Endothelial cell of umbilical vein (primary cell): Measurements from ENCODE around the gene CASK. TPM values are rescaled to one million over a fixed set of nuclear protein-coding genes. Genes with fewer than 3 reads are reported as not detected.
A peak's percentile ranks its signal among the peaks of the same experiment; 100 is the strongest.

Experiments used
- BruUV-seq: library from RNA; stranded (reverse); fragments of 400-500 nt; replicated peaks from 2 replicates; lab custom pipeline; 2021; lab: Mats Ljungman, UMichigan
- CTCF ChIA-PET: fragments of 300-600, 350-600 bp; sonication (Branson Sonifier 250); formaldehyde crosslinking; loops from one replicate; lab custom pipeline; 2021; ENCODE audit warnings: antibody characterized with exemption, inconsistent platforms; lab: Charles Lee
- POLR2A ChIA-PET: fragments of 300-600, 350-600 bp; sonication (Branson Sonifier 250); formaldehyde crosslinking; loops from one replicate; lab custom pipeline; 2021; ENCODE audit warnings: antibody characterized with exemption, inconsistent platforms; lab: Charles Lee
- DNase-seq: peaks from one replicate; pipeline ENCODE4 v3.0.0-alpha.2; 2011; ENCODE audit warnings: low read depth, low spot score
- FAIRE-seq: peaks from 2 replicates; lab custom pipeline; 2011; peaks lifted over from hg19 to GRCh38; lab: Jason Lieb, UNC
- H2AFZ ChIP-seq: 2 replicates; pipeline ENCODE4 v1.6.0; 2012; ENCODE audit warnings: low read depth, low read length, control low read depth, inconsistent platforms
- H3K27ac ChIP-seq: 2 replicates; pipeline ENCODE4 v1.5.1; 2011; ENCODE audit warnings: low read depth, mild to moderate bottlenecking, control low read depth, low read length, moderate library complexity; ENCODE audit not compliant: insufficient read depth
- H3K27me3 ChIP-seq, 2 experiments: 2 replicates each; pipeline versions ENCODE4 v1.6.0 to v1.6.1; 2011; ENCODE audit warnings: low read length in 2 of 2, mixed read lengths in 1 of 2; ENCODE audit not compliant: control insufficient read depth in 2 of 2, insufficient read depth in 2 of 2
- H3K36me3 ChIP-seq, 2 experiments: 2 replicates in 1 of 2; 3 replicates in 1 of 2; pipeline ENCODE4 v1.5.1; 2011; ENCODE audit warnings: low read length in 2 of 2, mild to moderate bottlenecking in 1 of 2, moderate library complexity in 1 of 2; ENCODE audit not compliant: control insufficient read depth in 2 of 2, insufficient read depth in 2 of 2; ENCODE audit errors: extremely low read depth in 1 of 2
- H3K4me1 ChIP-seq: 3 replicates; pipeline ENCODE4 v1.5.1; 2011; ENCODE audit warnings: mild to moderate bottlenecking, low read length; ENCODE audit not compliant: control insufficient read depth, insufficient read depth; ENCODE audit errors: extremely low read depth
- H3K4me2 ChIP-seq: 2 replicates; pipeline ENCODE4 v1.6.1; 2011; ENCODE audit warnings: low read length, control low read depth, mixed read lengths; ENCODE audit not compliant: insufficient read depth
- H3K4me3 ChIP-seq, 3 experiments: fragments of 200-600 bp in 1 of 3; sonication (generic), shearing (Covaris generic) in 1 of 3; replicated peaks in 1 of 3; 2 replicates each; pipeline ENCODE4 v1.5.1; 2011 to 2016; ENCODE audit warnings: control low read depth in 3 of 3, low read length in 3 of 3, mild to moderate bottlenecking in 2 of 3, inconsistent platforms in 1 of 3, low read depth in 1 of 3, moderate library complexity in 1 of 3; ENCODE audit not compliant: insufficient read depth in 1 of 3
- H3K79me2 ChIP-seq: 2 replicates; pipeline ENCODE4 v1.6.0; 2012; ENCODE audit warnings: low read length, inconsistent platforms; ENCODE audit not compliant: control insufficient read depth, insufficient read depth
- H3K9ac ChIP-seq: replicated peaks from 2 replicates; pipeline ENCODE3; 2011; ENCODE audit warnings: low read length, control low read depth; ENCODE audit not compliant: insufficient read depth; ENCODE audit errors: extremely low read depth
- H3K9me1 ChIP-seq: replicated peaks from 3 replicates; pipeline ENCODE4 v1.6.0; 2011; ENCODE audit warnings: mild to moderate bottlenecking, low read length; ENCODE audit not compliant: control insufficient read depth, insufficient read depth; ENCODE audit errors: extremely low read depth
- H3K9me3 ChIP-seq: replicated peaks from 2 replicates; pipeline ENCODE4 v1.5.1; 2012; ENCODE audit warnings: low read length, inconsistent platforms; ENCODE audit not compliant: control insufficient read depth, insufficient read depth
- H4K20me1 ChIP-seq: replicated peaks from 2 replicates; pipeline ENCODE3; 2011; ENCODE audit warnings: mild to moderate bottlenecking, low read length; ENCODE audit not compliant: control insufficient read depth, insufficient read depth; ENCODE audit errors: extremely low read depth
- CTCF ChIP-seq, 2 donors: IDR thresholded peaks; 1 replicate in 1 of 2; 2 replicates in 1 of 2; pipeline ENCODE4 v1.5.1; 2011; ENCODE audit warnings: low read length in 2 of 2, mild to moderate bottlenecking in 2 of 2, moderate library complexity in 2 of 2, control low read depth in 1 of 2, inconsistent platforms in 1 of 2, low read depth in 1 of 2; ENCODE audit not compliant: insufficient read depth in 1 of 2; ENCODE audit errors: extremely low read depth in 1 of 2
- EZH2 ChIP-seq: IDR thresholded peaks from 2 replicates; pipeline ENCODE4 v1.6.1; 2012; ENCODE audit warnings: borderline replicate concordance, low read depth, mild to moderate bottlenecking, moderate library complexity, low read length, inconsistent platforms; ENCODE audit not compliant: severe bottlenecking
- FOS ChIP-seq: IDR thresholded peaks from 2 replicates; pipeline ENCODE4 v1.6.1; 2011; ENCODE audit warnings: mild to moderate bottlenecking, low read length, moderate library complexity, borderline replicate concordance; ENCODE audit not compliant: insufficient read depth
- GATA2 ChIP-seq: IDR thresholded peaks from 2 replicates; pipeline ENCODE4 v1.7.0; 2011; ENCODE audit warnings: low read depth, mild to moderate bottlenecking, moderate library complexity, mixed read lengths, low read length; ENCODE audit not compliant: insufficient read length, insufficient read depth
- JUN ChIP-seq: IDR thresholded peaks from 2 replicates; pipeline ENCODE4 v1.6.1; 2011; ENCODE audit warnings: borderline replicate concordance, low read depth; ENCODE audit not compliant: insufficient read length, insufficient read depth
- MAX ChIP-seq: IDR thresholded peaks from 2 replicates; pipeline ENCODE4 v1.6.1; 2011; ENCODE audit not compliant: insufficient read depth, insufficient read length
- MYC ChIP-seq: IDR thresholded peaks from one replicate; pipeline ENCODE4 v1.6.1; 2011; ENCODE audit warnings: mild to moderate bottlenecking, low read depth, low read length
- POLR2A ChIP-seq: IDR thresholded peaks from 2 replicates; pipeline ENCODE4 v1.6.1; 2012; ENCODE audit warnings: low read depth, mild to moderate bottlenecking, control low read depth, low read length
- POLR2AphosphoS5 ChIP-seq: IDR thresholded peaks from 2 replicates; pipeline ENCODE4 v1.6.1; 2012; ENCODE audit warnings: low read depth, mild to moderate bottlenecking, control low read depth, low read length, moderate library complexity; ENCODE audit not compliant: insufficient read depth
- dilution Hi-C: fragments of 300-500 bp; cut with MboI; formaldehyde crosslinking; loops from one replicate; pipeline ENCODE4 v1.15.0; 2019; ENCODE audit warnings: low sequenced_read_pairs; ENCODE audit not compliant: extremely low pct_ligation_motif_present
- intact Hi-C: fragments of 100-400 bp; cut with micrococcal nuclease; formaldehyde crosslinking; loops from one replicate; pipeline ENCODE4 v1.10.0; 2022
- polyA plus RNA-seq, 4 experiments: library from polyadenylated mRNA; depleted of rRNA in 3 of 4; stranded (reverse) in 3 of 4; unstranded in 1 of 4; fragments of >200 nt; gene quantifications; 2 replicates each; pipeline versions ENCODE4 v1.2.1 to v1.2.3, GENCODE V29; 2011 to 2012; ENCODE audit warnings: missing spikeins in 1 of 4
- total RNA-seq: library from RNA; stranded (reverse); gene quantifications from 2 replicates; pipeline ENCODE4 v1.2.3, GENCODE V29; 2021

CASK gene
- total and polyA plus RNA-seq, 2 donors (not counting 3 experiments of a cell fraction or from before 2014, with no cell fraction given): 6.4 to 30.4 TPM

- dilution Hi-C loops: no loop called here
- H3K4me1 ChIP-seq: no peaks in the 10 kb centered on the region
These were observed 403.9 kb downstream of the CASK start for GRCh38 chrX:41519468-41519867.

GRCh38 chrX:41518841-41519220 lies 404.5 kb downstream of the CASK start:
- Histone ChIP-seq H3K79me2 (no peaks in the 10 kb centered on the region), H4K20me1 (no peaks in the 10 kb centered on the region), H3K4me1 (no peaks in the 10 kb centered on the region), H3K9me3 (no peaks in the 10 kb centered on the region), H3K27me3 (no peaks in the 10 kb centered on the region), H3K4me2 (no peak overlapping the region), H3K27ac (no peak overlapping the region), H3K9ac (no peak overlapping the region), H2AFZ (no peak overlapping the region), H3K36me3 (no peaks in the 10 kb centered on the region), H3K9me1 (no peaks in the 10 kb centered on the region), H3K4me3 (no peak overlapping the region)
- intact Hi-C loops (no loop called here), dilution Hi-C loops (no loop called here)
- TF ChIP-seq POLR2AphosphoS5 (no peak), CTCF (IDR thresholded peaks at IDR 0.05; ENCODE audit: extremely low read depth in 1 of 2, insufficient read depth in 1 of 2, low read depth in 1 of 2, low read length in 2 of 2) (no peak), EZH2 (no peak), JUN (no peak), FOS (no peak), MAX (no peak), POLR2A (no peak), MYC (no peak), GATA2 (no peak)
- ChIA-PET CTCF (no interaction called here), POLR2A (no interaction called here)
- BruUV-seq: no TSS peak
- DNase-seq: no peak
- FAIRE-seq: peak; percentile 31

More at GRCh38 chrX:41519468-41519867, 403.9 kb downstream of the CASK start:
- Histone ChIP-seq H3K27ac (no peak overlapping the region), H3K79me2 (no peaks in the 10 kb centered on the region), H3K9ac (no peak overlapping the region), H3K4me2 (no peak overlapping the region), H4K20me1 (no peaks in the 10 kb centered on the region), H2AFZ (no peak overlapping the region), H3K4me3 (no peak overlapping the region), H3K27me3 (no peaks in the 10 kb centered on the region), H3K9me1 (no peaks in the 10 kb centered on the region), H3K36me3 (no peaks in the 10 kb centered on the region), H3K9me3 (no peaks in the 10 kb centered on the region)
- no peak for TF ChIP-seq MAX
- TF ChIP-seq JUN: no peak
- TF ChIP-seq FOS: no peak
- no peak for TF ChIP-seq POLR2A
- TF ChIP-seq POLR2AphosphoS5: no peak
- TF ChIP-seq EZH2: no peak
- no peak for TF ChIP-seq MYC
- DNase-seq (no peak), FAIRE-seq (no peak)
- no TSS peak for BruUV-seq
- POLR2A ChIA-PET: no interaction called here
- intact Hi-C loops: no loop called here
- CTCF ChIA-PET: no interaction called here
